ENCODE results near the gene RAD51B. TPM values are rescaled to one million over a fixed set of nuclear protein-coding genes. Genes with fewer than 3 reads are reported as not detected.

RAD51B gene
- total RNA-seq, 6 experiments from 2014 or later, result 2.7 to 5.8 (median 4.3) TPM

GRCh38 chr14:68467425-68467824, 647.8 kb downstream of the RAD51B start:
- Histone ChIP-seq H3K9me3 (no peaks in the 10 kb centered on the region), H3K36me3 (no peaks in the 10 kb centered on the region), H3K4me1 (peaks cover 0 to 46% (median 5%) of the 10 kb centered on the region in 4 donors), H3K27me3 (no peaks in the 10 kb centered on the region), H3K4me3 (no peak overlapping the region), H3K27ac (no peak overlapping the region)
- TF ChIP-seq POLR2A (IDR thresholded peaks at IDR 0.05), result no peak
- no peak for TF ChIP-seq CTCF (IDR thresholded peaks at IDR 0.05)
- ATAC-seq (no peak), DNase-seq (no peak)
- intact Hi-C loops (cut with DNase I), result no loop called here
- 80% methylated on average over 4 of the region's 4 CpGs for WGBS (ENCODE audit: insufficient coverage, low coverage, low lambda C conversion rate, missing lambda C conversion rate)

- H3K4me1 ChIP-seq, result peaks cover 0 to 58% (median 11%) of the 10 kb centered on the region in 4 donors
- ATAC-seq, result peak; percentile 9 to 39 (median 16)
- 60% methylated on average over 4 of the region's 5 CpGs for WGBS (ENCODE audit: insufficient coverage, low coverage, low lambda C conversion rate, missing lambda C conversion rate)
- TF ChIP-seq CTCF (IDR thresholded peaks at IDR 0.05), result no peak
- no peak for TF ChIP-seq POLR2A (IDR thresholded peaks at IDR 0.05)
- H3K9me3 ChIP-seq, result no peaks in the 10 kb centered on the region
- no peaks in the 10 kb centered on the region for H3K27me3 ChIP-seq
- H3K4me3 ChIP-seq, result no peak overlapping the region
- peak overlapping the region in 2 of 3 donors; percentile 32 to 49 for H3K27ac ChIP-seq
- H3K36me3 ChIP-seq, result no peaks in the 10 kb centered on the region
- intact Hi-C loops (cut with DNase I), result no loop called here
- DNase-seq, result no peak
Measured at GRCh38 chr14:68468437-68469207, 649.0 kb downstream of the RAD51B start.

GRCh38 chr14:68469208-68469713, 649.7 kb downstream of the RAD51B start:
- Histone ChIP-seq H3K4me3 (no peak overlapping the region), H3K27me3 (no peaks in the 10 kb centered on the region), H3K4me1 (peaks cover 0 to 59% (median 14%) of the 10 kb centered on the region in 4 donors), H3K27ac (peak overlapping the region in 2 of 3 donors; percentile 32 to 49), H3K36me3 (no peaks in the 10 kb centered on the region), H3K9me3 (no peaks in the 10 kb centered on the region)
- peak; percentile 3 to 72 (median 45) for ATAC-seq
- no peak for TF ChIP-seq POLR2A (IDR thresholded peaks at IDR 0.05)
- TF ChIP-seq CTCF (IDR thresholded peaks at IDR 0.05), result no peak
- WGBS (ENCODE audit: insufficient coverage, low coverage, low lambda C conversion rate, missing lambda C conversion rate), result 30% methylated on average over 3 of the region's 5 CpGs
- peak in 1 of 3 donors; percentile 62 for DNase-seq
- intact Hi-C loops (cut with DNase I), result no loop called here

- H3K27ac ChIP-seq, result peak overlapping the region in 1 of 3 donors; percentile 49
- no peak for TF ChIP-seq POLR2A (IDR thresholded peaks at IDR 0.05)
- TF ChIP-seq CTCF (IDR thresholded peaks at IDR 0.05), result no peak
- no peaks in the 10 kb centered on the region for H3K36me3 ChIP-seq
- DNase-seq, result no peak
- 82% methylated on average over 1 of the region's 1 CpG for WGBS (ENCODE audit: insufficient coverage, low coverage, low lambda C conversion rate, missing lambda C conversion rate)
- ATAC-seq, result no peak
- H3K4me3 ChIP-seq, result no peak overlapping the region
- peaks cover 0 to 64% (median 19%) of the 10 kb centered on the region in 4 donors for H3K4me1 ChIP-seq
- no peaks in the 10 kb centered on the region for H3K9me3 ChIP-seq
- intact Hi-C loops (cut with DNase I), result no loop called here
- no peaks in the 10 kb centered on the region for H3K27me3 ChIP-seq
Measured at GRCh38 chr14:68470361-68470760, 650.8 kb downstream of the RAD51B start.
